Trophoblast cell (in vitro differentiated cells and primary cell): ENCODE results near the gene ABCA7.
A peak's percentile ranks its signal among the peaks of the same experiment; 100 is the strongest.

Experiments
- DNase-seq, 2 donors: peaks; one replicate each; pipeline ENCODE4 v3.0.0-alpha.2; 2016
- H2AFZ ChIP-seq: 2 replicates; pipeline ENCODE4 v1.6.1; 2013; ENCODE audit warnings: low read length, moderate library complexity, mild to moderate bottlenecking; ENCODE audit not compliant: insufficient read depth, poor library complexity
- H2AK5ac ChIP-seq: 2 replicates; pipeline ENCODE4 v1.6.1; 2013; ENCODE audit warnings: mild to moderate bottlenecking, low read length
- H2BK120ac ChIP-seq: 2 replicates; pipeline ENCODE4 v1.6.1; 2013; ENCODE audit warnings: low read length, mild to moderate bottlenecking, moderate library complexity; ENCODE audit not compliant: insufficient read depth, poor library complexity
- H2BK12ac ChIP-seq: 2 replicates; pipeline ENCODE4 v1.6.1; 2013; ENCODE audit warnings: mild to moderate bottlenecking, low read length, moderate library complexity
- H2BK5ac ChIP-seq: 2 replicates; pipeline ENCODE4 v1.6.1; 2013; ENCODE audit warnings: low read length, low read depth, moderate library complexity, mild to moderate bottlenecking; ENCODE audit not compliant: poor library complexity
- H3K14ac ChIP-seq: 2 replicates; pipeline ENCODE4 v1.6.1; 2013; ENCODE audit warnings: mild to moderate bottlenecking, low read length
- H3K18ac ChIP-seq: 2 replicates; pipeline ENCODE4 v1.6.1; 2013; ENCODE audit warnings: mild to moderate bottlenecking, low read length
- H3K23ac ChIP-seq: 2 replicates; pipeline ENCODE4 v1.6.1; 2013; ENCODE audit warnings: low read length
- H3K27ac ChIP-seq: 2 replicates; pipeline ENCODE4 v1.5.1; 2013; ENCODE audit warnings: low read depth, mild to moderate bottlenecking, inconsistent platforms, low read length, moderate library complexity
- H3K27me3 ChIP-seq: 2 replicates; pipeline ENCODE4 v1.6.1; 2013; ENCODE audit warnings: inconsistent platforms, mild to moderate bottlenecking, low read length, moderate library complexity; ENCODE audit not compliant: insufficient read depth
- H3K36me3 ChIP-seq, 2 experiments: 1 replicate in 1 of 2; 2 replicates in 1 of 2; pipeline ENCODE4 v1.6.1; 2013; ENCODE audit warnings: low read length in 2 of 2, mild to moderate bottlenecking in 2 of 2, moderate library complexity in 1 of 2; ENCODE audit not compliant: insufficient read depth in 2 of 2, control insufficient read depth in 1 of 2
- H3K4ac ChIP-seq: 2 replicates; pipeline ENCODE4 v1.6.1; 2013; ENCODE audit warnings: low read depth, mild to moderate bottlenecking, low read length, moderate library complexity
- H3K4me1 ChIP-seq, 2 experiments: 1 replicate in 1 of 2; 2 replicates in 1 of 2; pipeline ENCODE4 v1.6.1; 2013; ENCODE audit warnings: low read length in 2 of 2, mild to moderate bottlenecking in 2 of 2, moderate library complexity in 1 of 2; ENCODE audit not compliant: insufficient read depth in 2 of 2, control insufficient read depth in 1 of 2
- H3K4me2 ChIP-seq: 2 replicates; pipeline ENCODE4 v1.6.1; 2013; ENCODE audit warnings: inconsistent platforms, mild to moderate bottlenecking, low read length, moderate library complexity
- H3K4me3 ChIP-seq: 2 replicates; pipeline ENCODE4 v1.5.1; 2013; ENCODE audit warnings: mild to moderate bottlenecking, low read depth, low read length, inconsistent platforms
- H3K79me1 ChIP-seq: one replicate; pipeline ENCODE4 v1.6.1; 2013; ENCODE audit warnings: low read length
- H3K79me2 ChIP-seq: 2 replicates; pipeline ENCODE4 v1.6.1; 2013; ENCODE audit warnings: low read length, mild to moderate bottlenecking; ENCODE audit not compliant: control insufficient read depth, insufficient read depth, poor library complexity
- H3K9ac ChIP-seq: 2 replicates; pipeline ENCODE4 v1.6.1; 2013; ENCODE audit warnings: mild to moderate bottlenecking, low read length
- H3K9me3 ChIP-seq: 2 replicates; pipeline ENCODE4 v1.6.1; 2013; ENCODE audit warnings: low read depth, mild to moderate bottlenecking, control low read depth, inconsistent platforms, low read length; ENCODE audit not compliant: insufficient read depth
- H4K12ac ChIP-seq: 2 replicates; pipeline ENCODE4 v1.6.1; 2013; ENCODE audit warnings: low read depth, mild to moderate bottlenecking, low read length, moderate library complexity
- H4K8ac ChIP-seq: 2 replicates; pipeline ENCODE4 v1.6.1; 2013; ENCODE audit warnings: low read depth, mild to moderate bottlenecking, low read length, moderate library complexity
- H4K91ac ChIP-seq: one replicate; pipeline ENCODE4 v1.6.1; 2013; ENCODE audit warnings: low read depth, mild to moderate bottlenecking, low read length, moderate library complexity
- WGBS: extraction: QIAGEN DNeasy Blood & Tissue Kit; methylation state at CpG from one replicate; pipeline ENCODE4 v1.1.7; 2013; ENCODE audit warnings: missing lambda C conversion rate; ENCODE audit not compliant: insufficient read length, insufficient coverage; ENCODE audit errors: extremely low coverage; 5-methylcytosine and 5-hydroxymethylcytosine counted together

Gene ABCA7

GRCh38 chr19:1093811-1094553, 54.1 kb downstream of the ABCA7 start:
- Histone ChIP-seq H3K4me3 (peak overlapping the region; percentile 96), H2BK120ac (no peak overlapping the region), H2AK5ac (no peak overlapping the region), H3K9ac (peak overlapping the region; percentile 83), H3K36me3 (peaks cover 40 to 41% of the 10 kb centered on the region in 2 experiments), H3K79me2 (peaks cover 14% of the 10 kb centered on the region), H3K27ac (no peak overlapping the region), H4K8ac (no peak overlapping the region), H3K14ac (peak overlapping the region; percentile 2), H4K91ac (no peak overlapping the region), H3K23ac (no peak overlapping the region), H3K4me2 (peak overlapping the region; percentile 96), H3K27me3 (no peaks in the 10 kb centered on the region), H2AFZ (peak overlapping the region; percentile 10), H3K9me3 (no peaks in the 10 kb centered on the region), H3K4me1 (peaks cover 18 to 21% of the 10 kb centered on the region in 2 experiments), H3K79me1 (peaks cover 14% of the 10 kb centered on the region), H4K12ac (peak overlapping the region; percentile 65), H2BK12ac (no peak overlapping the region), H2BK5ac (no peak overlapping the region), H3K4ac (peak overlapping the region; percentile 100), H3K18ac (peak overlapping the region; percentile 16)
- no CpG with 5 or more reads among the region's 32 CpGs for WGBS
- DNase-seq: no peak

DNA sequence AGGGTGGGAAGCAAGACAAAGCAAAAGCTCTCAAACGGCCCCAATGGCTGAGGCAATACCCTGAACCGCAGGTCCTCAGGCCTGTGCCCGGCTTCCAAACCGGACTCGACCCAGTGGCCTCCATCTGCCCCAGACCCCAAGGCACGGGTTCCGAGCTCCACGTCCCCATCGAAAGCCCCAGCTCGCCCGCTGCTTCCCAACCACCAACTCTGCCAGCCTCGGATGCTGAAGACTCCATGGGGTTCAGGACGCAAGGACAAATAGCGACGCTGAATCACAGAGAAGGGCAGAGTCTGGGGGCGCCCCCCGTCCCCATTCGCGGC, 54.7 kb downstream of the ABCA7 start:
- peak overlapping the region; percentile 44 for H4K8ac ChIP-seq
- peak overlapping the region; percentile 36 for H2BK120ac ChIP-seq
- H3K36me3 ChIP-seq: peaks cover 34% of the 10 kb centered on the region in 2 experiments
- no peak overlapping the region for H2BK12ac ChIP-seq
- peak overlapping the region; percentile 78 for H3K14ac ChIP-seq
- peak overlapping the region; percentile 33 for H4K91ac ChIP-seq
- peaks cover 14% of the 10 kb centered on the region for H3K79me2 ChIP-seq
- DNase-seq: no peak
- H3K4me1 ChIP-seq: peaks cover 20 to 22% of the 10 kb centered on the region in 2 experiments
- H2BK5ac ChIP-seq: peak overlapping the region; percentile 16
- peak overlapping the region; percentile 100 for H3K4ac ChIP-seq
- no CpG with 5 or more reads among the region's 19 CpGs for WGBS
- no peak overlapping the region for H3K27ac ChIP-seq
- no peaks in the 10 kb centered on the region for H3K9me3 ChIP-seq
- peak overlapping the region; percentile 94 for H3K9ac ChIP-seq
- peaks cover 15% of the 10 kb centered on the region for H3K79me1 ChIP-seq
- no peak overlapping the region for H3K23ac ChIP-seq
- peak overlapping the region; percentile 96 for H3K4me3 ChIP-seq
- H4K12ac ChIP-seq: no peak overlapping the region
- peak overlapping the region; percentile 72 for H3K18ac ChIP-seq
- peak overlapping the region; percentile 60 for H2AK5ac ChIP-seq
- no peaks in the 10 kb centered on the region for H3K27me3 ChIP-seq
- peak overlapping the region; percentile 96 for H3K4me2 ChIP-seq
- peak overlapping the region; percentile 35 for H2AFZ ChIP-seq

DNA sequence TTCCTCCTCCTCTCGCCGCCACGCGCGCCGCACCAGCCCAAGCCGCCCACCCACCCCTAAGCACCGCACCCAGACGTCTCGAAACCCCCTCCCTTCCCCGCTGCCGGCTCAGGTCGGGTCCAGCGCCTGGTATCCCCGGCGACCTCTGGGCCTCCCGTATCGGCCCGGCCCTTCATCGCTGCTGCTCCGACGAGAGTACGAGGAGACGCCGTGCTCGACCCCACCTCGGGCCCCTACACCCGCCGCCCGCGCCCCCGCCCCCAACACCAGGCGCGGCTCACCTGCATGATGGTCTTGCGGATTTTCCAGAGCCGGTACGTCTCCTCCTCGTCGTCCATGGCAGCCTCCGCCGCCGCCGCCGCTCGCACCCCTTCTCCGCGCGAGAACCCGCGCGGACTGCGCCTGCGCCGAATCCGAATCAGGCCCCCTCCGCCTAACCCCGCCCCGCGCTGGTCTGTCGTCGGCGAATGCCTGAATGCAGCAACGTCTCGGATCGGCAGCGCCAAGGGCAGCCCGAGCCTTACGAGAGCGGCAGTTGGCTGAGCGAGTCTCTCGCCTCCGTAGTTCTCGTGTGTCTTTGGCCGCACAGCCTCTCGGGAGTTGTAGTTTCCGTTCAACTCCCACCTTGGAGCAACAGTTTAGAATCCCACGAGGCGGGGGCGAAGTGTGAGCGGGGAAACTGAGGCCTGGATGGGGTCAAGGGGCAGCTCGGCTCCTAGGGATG, 55.2 kb downstream of the ABCA7 start, which contains the start of gene POLR2E:
TSS of gene POLR2E (minus strand) at position 398 of the 724 bp plus-strand sequence. CDS start at position 338, 60 bp downstream.
- H3K27me3 ChIP-seq: no peaks in the 10 kb centered on the region
- WGBS: no CpG with 5 or more reads among the region's 81 CpGs

GRCh38 chr19:1097810-1098176, 57.9 kb downstream of the ABCA7 start:
- H3K9ac ChIP-seq: no peak overlapping the region
- H4K12ac ChIP-seq: no peak overlapping the region
- peak overlapping the region; percentile 16 for H3K14ac ChIP-seq
- H3K4ac ChIP-seq: no peak overlapping the region
- H4K8ac ChIP-seq: peak overlapping the region; percentile 64
- H2AFZ ChIP-seq: no peak overlapping the region
- no peak overlapping the region for H3K23ac ChIP-seq
- no peaks in the 10 kb centered on the region for H3K27me3 ChIP-seq
- H3K4me3 ChIP-seq: peak overlapping the region; percentile 1
- no peaks in the 10 kb centered on the region for H3K9me3 ChIP-seq
- no peak overlapping the region for H2BK5ac ChIP-seq
- H2BK120ac ChIP-seq: no peak overlapping the region
- H4K91ac ChIP-seq: peak overlapping the region; percentile 22
- peaks cover 14% of the 10 kb centered on the region for H3K79me2 ChIP-seq
- peaks cover 12 to 13% of the 10 kb centered on the region in 2 experiments for H3K36me3 ChIP-seq
- H3K4me2 ChIP-seq: no peak overlapping the region
- H3K18ac ChIP-seq: no peak overlapping the region
- DNase-seq: peak; percentile 52 to 65
- H3K4me1 ChIP-seq: peaks cover 33 to 37% of the 10 kb centered on the region in 2 experiments
- H3K27ac ChIP-seq: peak overlapping the region; percentile 16
- peaks cover 28% of the 10 kb centered on the region for H3K79me1 ChIP-seq
- no CpG with 5 or more reads among the region's 7 CpGs for WGBS
- H2BK12ac ChIP-seq: peak overlapping the region; percentile 6
- no peak overlapping the region for H2AK5ac ChIP-seq

More for the DNA sequence above, 55.2 kb downstream of the ABCA7 start, which contains the start of gene POLR2E:
- Histone ChIP-seq H3K79me2 (peaks cover 14% of the 10 kb centered on the region), H3K36me3 (peaks cover 30% of the 10 kb centered on the region in 2 experiments), H2BK12ac (no peak within 1 kb of the TSS), H3K9ac (peak within 1 kb of the TSS; percentile 94), H3K79me1 (peaks cover 15% of the 10 kb centered on the region), H2BK120ac (peak within 1 kb of the TSS; percentile 36), H3K23ac (no peak within 1 kb of the TSS), H3K9me3 (no peaks in the 10 kb centered on the region), H2AK5ac (peak within 1 kb of the TSS; percentile 60), H3K27ac (no peak within 1 kb of the TSS), H3K4me3 (peak within 1 kb of the TSS; percentile 96), H3K4me1 (peaks cover 20 to 22% of the 10 kb centered on the region in 2 experiments), H3K14ac (peak within 1 kb of the TSS; percentile 78), H4K12ac (peak within 1 kb of the TSS; percentile 65), H3K18ac (peak within 1 kb of the TSS; percentile 72), H4K91ac (peak within 1 kb of the TSS; percentile 33), H3K4me2 (peak within 1 kb of the TSS; percentile 96), H4K8ac (peak within 1 kb of the TSS; percentile 77), H2BK5ac (peak within 1 kb of the TSS; percentile 16), H3K4ac (peak within 1 kb of the TSS; percentile 100), H2AFZ (peak within 1 kb of the TSS; percentile 35)
- DNase-seq: peak; percentile 96 to 99
